ENCODE measurements around the gene NRAP.

NRAP gene

DNA sequence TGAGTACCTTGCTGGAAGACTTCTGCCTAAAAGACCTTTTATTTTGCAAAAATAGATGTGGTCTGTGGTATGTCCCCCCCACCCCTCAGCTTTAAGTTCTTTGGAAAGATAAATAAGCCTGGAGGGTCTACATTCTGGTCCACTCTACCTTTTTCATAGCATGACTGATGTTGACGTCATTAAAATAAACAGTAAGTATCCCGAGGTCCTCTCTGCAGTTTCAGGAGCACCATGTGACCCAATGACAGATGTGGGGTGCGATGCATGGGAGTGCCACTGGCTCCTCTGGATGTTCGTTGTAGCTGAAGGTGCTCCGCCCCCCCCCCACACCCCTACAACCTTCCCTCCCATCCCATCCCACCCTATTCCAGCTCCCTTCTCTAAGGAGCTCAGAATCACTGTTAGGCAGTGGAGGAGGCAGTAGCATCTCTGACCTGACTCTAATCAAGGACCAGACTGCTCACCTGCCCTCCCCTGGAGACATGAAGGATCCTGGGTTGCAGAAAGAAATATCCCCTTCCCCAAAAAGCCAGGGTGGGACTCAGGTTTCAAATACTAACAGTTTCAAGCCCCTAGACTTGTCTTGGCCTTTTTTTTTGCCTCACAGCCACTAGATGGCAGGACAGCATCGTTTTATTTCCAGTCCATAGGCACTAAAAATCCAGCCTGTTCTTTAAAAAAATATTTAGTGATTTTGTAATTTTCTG lies 40.9 kb upstream of the NRAP start:
- peaks cover 22% of the 10 kb centered on the region for H3K4me1 ChIP-seq (ENCODE audit: insufficient read depth, low read length)
- H3K9me3 ChIP-seq (ENCODE audit: insufficient read depth, low read depth, low read length): no peaks in the 10 kb centered on the region
- no peak overlapping the region for H3K27ac ChIP-seq (ENCODE audit: low read depth, low read length)
- no peak overlapping the region for H3K9ac ChIP-seq (ENCODE audit: low read depth, low read length)
- no peaks in the 10 kb centered on the region; the same call in 1 of the 2 replicates for H3K36me3 ChIP-seq (ENCODE audit: insufficient read depth, low read length)
- WGBS: 72% methylated on average over 6 of the region's 6 CpGs
- no peak overlapping the region for H3K4me3 ChIP-seq (ENCODE audit: low read length)
- H3K27me3 ChIP-seq (ENCODE audit: insufficient read depth, low read length): no peaks in the 10 kb centered on the region

DNA sequence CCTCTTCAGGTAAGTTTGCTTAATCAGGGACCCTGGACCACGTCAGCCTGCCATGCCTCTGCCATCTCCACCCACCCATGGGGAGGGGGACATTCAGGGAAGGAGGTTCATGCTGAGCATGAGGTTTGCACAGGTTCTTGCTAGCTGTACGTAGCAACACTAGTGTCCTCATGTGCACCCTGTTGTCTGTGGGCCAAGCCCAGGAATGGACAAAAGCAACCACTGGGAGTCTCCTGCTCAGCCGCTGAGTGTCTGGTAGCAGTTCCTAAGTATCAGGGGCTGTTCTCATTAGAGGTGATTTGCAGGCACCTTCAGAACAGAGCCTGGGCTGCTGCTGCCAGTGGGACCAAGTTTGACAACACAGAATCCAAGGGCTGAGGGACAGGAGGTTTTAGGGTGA lies 33.8 kb upstream of the NRAP start:
- Histone ChIP-seq H3K27ac (ENCODE audit: low read depth, low read length) (no peak overlapping the region), H3K9ac (ENCODE audit: low read depth, low read length) (no peak overlapping the region), H3K9me3 (ENCODE audit: insufficient read depth, low read depth, low read length) (peaks cover 8% of the 10 kb centered on the region; the same call in 1 of the 2 replicates), H3K36me3 (ENCODE audit: insufficient read depth, low read length) (peaks cover 13% of the 10 kb centered on the region), H3K4me3 (ENCODE audit: low read length) (no peak overlapping the region), H3K27me3 (ENCODE audit: insufficient read depth, low read length) (no peaks in the 10 kb centered on the region), H3K4me1 (ENCODE audit: insufficient read depth, low read length) (no peaks in the 10 kb centered on the region)
- 80% methylated on average over 3 of the region's 3 CpGs for WGBS

DNA sequence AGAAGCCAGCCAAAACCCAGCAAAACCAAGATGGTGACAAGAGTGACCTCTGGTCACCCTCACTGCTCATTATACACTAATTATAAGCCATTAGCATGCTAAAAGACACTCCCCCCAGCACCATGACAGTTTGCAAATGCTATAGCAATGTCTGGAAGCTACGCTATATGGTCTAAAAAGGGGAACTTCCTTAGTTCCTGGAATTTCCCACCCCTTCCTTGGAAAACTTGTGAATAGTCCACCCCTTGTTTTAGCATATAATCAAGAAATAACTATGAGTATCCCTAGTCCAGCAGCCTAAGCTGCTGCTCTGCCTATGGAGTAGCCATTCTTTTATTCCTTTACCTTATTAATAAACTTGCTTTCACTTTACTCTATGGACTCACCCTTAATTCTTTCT lies 31.9 kb upstream of the NRAP start:
- H3K4me3 ChIP-seq (ENCODE audit: low read length): no peak overlapping the region
- peaks cover 10% of the 10 kb centered on the region; the same call in 1 of the 2 replicates for H3K9me3 ChIP-seq (ENCODE audit: insufficient read depth, low read depth, low read length)
- H3K27me3 ChIP-seq (ENCODE audit: insufficient read depth, low read length): no peaks in the 10 kb centered on the region
- peaks cover 13% of the 10 kb centered on the region for H3K36me3 ChIP-seq (ENCODE audit: insufficient read depth, low read length)
- H3K9ac ChIP-seq (ENCODE audit: low read depth, low read length): no peak overlapping the region
- H3K4me1 ChIP-seq (ENCODE audit: insufficient read depth, low read length): no peaks in the 10 kb centered on the region
- no peak overlapping the region for H3K27ac ChIP-seq (ENCODE audit: low read depth, low read length)
- WGBS: 93% methylated on average over 1 of the region's 1 CpG

DNA sequence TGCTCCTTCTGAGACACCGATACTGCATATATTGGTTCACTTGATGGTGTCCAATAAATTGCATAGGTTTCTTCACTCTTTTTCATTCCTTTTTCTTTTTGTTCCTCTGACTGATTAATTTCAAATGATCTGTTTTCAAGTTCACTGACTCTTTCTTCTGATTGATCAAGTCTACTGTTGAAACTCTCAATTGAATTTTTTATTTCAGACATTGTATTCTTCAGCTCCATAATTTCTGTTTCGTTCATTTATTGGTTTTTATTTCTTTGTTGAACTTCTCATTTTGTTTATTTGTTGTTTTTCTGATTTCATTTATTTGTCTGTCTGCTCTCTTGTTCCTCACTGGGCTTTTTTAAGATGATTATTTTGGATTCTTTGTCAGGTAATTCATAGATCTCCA lies 29.5 kb upstream of the NRAP start:
- no peak overlapping the region for H3K9ac ChIP-seq (ENCODE audit: low read depth, low read length)
- H3K9me3 ChIP-seq (ENCODE audit: insufficient read depth, low read depth, low read length): peaks cover 10% of the 10 kb centered on the region; the same call in 1 of the 2 replicates
- H3K4me3 ChIP-seq (ENCODE audit: low read length): no peak overlapping the region
- peaks cover 13% of the 10 kb centered on the region for H3K36me3 ChIP-seq (ENCODE audit: insufficient read depth, low read length)
- WGBS: 80% methylated on average over 1 of the region's 2 CpGs
- peaks cover 9% of the 10 kb centered on the region for H3K4me1 ChIP-seq (ENCODE audit: insufficient read depth, low read length)
- no peak overlapping the region for H3K27ac ChIP-seq (ENCODE audit: low read depth, low read length)
- H3K27me3 ChIP-seq (ENCODE audit: insufficient read depth, low read length): no peaks in the 10 kb centered on the region

DNA sequence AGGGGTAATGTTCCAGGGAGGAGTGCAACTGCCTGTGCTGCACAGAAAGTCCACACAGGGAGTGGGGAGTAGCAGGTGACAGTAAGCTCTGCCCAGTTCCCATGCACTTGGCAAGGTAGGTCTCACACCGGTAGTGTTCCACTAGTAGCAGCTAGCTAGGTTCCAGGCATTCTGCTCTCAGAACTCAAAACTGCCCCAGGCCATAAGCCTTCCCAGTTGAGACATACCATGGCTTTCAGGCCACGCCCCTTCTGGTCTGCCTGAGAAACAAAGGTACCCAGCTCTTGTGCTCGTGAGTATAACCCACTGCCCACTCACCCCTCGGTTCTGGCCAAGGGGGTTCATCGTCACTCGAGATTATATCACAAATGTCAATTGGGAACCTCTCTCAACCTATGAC lies 28.4 kb upstream of the NRAP start:
- WGBS: 85% methylated on average over 6 of the region's 6 CpGs
- Histone ChIP-seq H3K4me1 (ENCODE audit: insufficient read depth, low read length) (peaks cover 9% of the 10 kb centered on the region), H3K36me3 (ENCODE audit: insufficient read depth, low read length) (peaks cover 3% of the 10 kb centered on the region; the same call in 1 of the 2 replicates), H3K27me3 (ENCODE audit: insufficient read depth, low read length) (no peaks in the 10 kb centered on the region), H3K9ac (ENCODE audit: low read depth, low read length) (no peak overlapping the region), H3K27ac (ENCODE audit: low read depth, low read length) (no peak overlapping the region), H3K9me3 (ENCODE audit: insufficient read depth, low read depth, low read length) (peaks cover 11% of the 10 kb centered on the region; the same call in 1 of the 2 replicates), H3K4me3 (ENCODE audit: low read length) (no peak overlapping the region)

DNA sequence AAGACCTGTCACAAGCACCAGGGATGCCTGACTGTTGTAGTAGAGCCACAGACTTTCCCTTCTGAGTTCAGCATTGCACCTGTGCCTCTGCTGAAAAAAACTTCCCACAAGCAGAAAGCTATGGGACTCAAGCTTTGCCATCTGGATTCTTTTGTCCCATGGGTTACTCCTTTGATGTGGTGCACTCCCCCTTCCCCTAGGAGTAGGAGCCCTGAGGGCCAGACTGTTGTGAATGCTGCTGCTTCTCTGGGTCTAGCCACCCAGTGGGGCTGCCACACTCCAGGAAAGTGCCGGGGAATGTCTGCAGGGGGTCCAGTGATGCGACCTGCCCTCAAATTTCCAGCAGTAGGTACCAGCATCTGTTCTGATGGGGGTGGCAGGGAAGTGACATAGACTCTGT lies 27.5 kb upstream of the NRAP start:
- H3K4me1 ChIP-seq (ENCODE audit: insufficient read depth, low read length): peaks cover 9% of the 10 kb centered on the region
- 61% methylated on average over 2 of the region's 2 CpGs for WGBS
- H3K36me3 ChIP-seq (ENCODE audit: insufficient read depth, low read length): no peaks in the 10 kb centered on the region
- H3K27ac ChIP-seq (ENCODE audit: low read depth, low read length): no peak overlapping the region
- no peak overlapping the region for H3K4me3 ChIP-seq (ENCODE audit: low read length)
- H3K9ac ChIP-seq (ENCODE audit: low read depth, low read length): no peak overlapping the region
- H3K27me3 ChIP-seq (ENCODE audit: insufficient read depth, low read length): no peaks in the 10 kb centered on the region
- peaks cover 16% of the 10 kb centered on the region for H3K9me3 ChIP-seq (ENCODE audit: insufficient read depth, low read depth, low read length)

DNA sequence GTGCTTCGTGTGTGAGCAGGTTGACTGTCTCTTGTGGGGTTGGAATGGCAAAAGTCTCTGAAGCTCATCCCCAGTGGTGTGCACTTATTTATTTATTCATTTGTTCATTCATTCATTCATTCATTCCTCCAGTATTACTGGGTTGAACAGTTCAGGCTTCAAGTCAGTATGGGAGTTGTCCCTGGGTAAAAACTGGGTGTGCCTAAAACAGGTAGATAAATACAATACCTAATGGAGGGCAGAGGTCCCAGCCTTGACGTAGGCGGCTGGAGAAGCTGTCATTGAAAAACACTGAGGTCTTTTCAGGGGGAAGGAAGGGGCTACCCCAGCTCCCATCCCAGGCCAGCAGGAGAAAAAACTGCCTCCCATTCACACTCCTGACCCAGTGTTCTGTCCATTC lies 26.9 kb upstream of the NRAP start:
- no peaks in the 10 kb centered on the region for H3K36me3 ChIP-seq (ENCODE audit: insufficient read depth, low read length)
- no peak overlapping the region for H3K9ac ChIP-seq (ENCODE audit: low read depth, low read length)
- 94% methylated on average over 2 of the region's 3 CpGs for WGBS
- H3K9me3 ChIP-seq (ENCODE audit: insufficient read depth, low read depth, low read length): peaks cover 16% of the 10 kb centered on the region
- H3K27ac ChIP-seq (ENCODE audit: low read depth, low read length): no peak overlapping the region
- no peak overlapping the region for H3K4me3 ChIP-seq (ENCODE audit: low read length)
- peaks cover 9% of the 10 kb centered on the region for H3K4me1 ChIP-seq (ENCODE audit: insufficient read depth, low read length)
- no peaks in the 10 kb centered on the region for H3K27me3 ChIP-seq (ENCODE audit: insufficient read depth, low read length)

DNA sequence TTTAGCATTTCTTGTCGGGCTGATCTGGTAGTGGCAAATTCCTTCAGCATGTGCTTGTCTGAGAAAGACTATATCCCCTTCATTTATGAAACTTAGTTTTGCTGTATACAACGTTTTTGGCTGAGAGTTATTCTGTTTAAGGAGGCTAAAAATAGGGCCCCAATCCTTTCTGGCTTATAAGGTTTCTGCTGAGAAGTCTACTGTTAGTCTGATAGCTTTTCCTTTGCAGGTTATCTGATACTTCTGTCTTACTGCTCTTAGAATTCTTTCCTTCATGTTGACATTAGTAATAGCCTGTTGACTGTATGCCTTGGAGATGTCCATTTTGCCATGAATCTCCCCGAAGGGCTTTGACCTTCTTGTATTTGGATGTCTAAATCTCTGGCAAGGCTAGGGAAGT lies 25.7 kb upstream of the NRAP start:
- 70% methylated on average over 3 of the region's 3 CpGs for WGBS
- Histone ChIP-seq H3K36me3 (ENCODE audit: insufficient read depth, low read length) (no peaks in the 10 kb centered on the region), H3K9me3 (ENCODE audit: insufficient read depth, low read depth, low read length) (peaks cover 16% of the 10 kb centered on the region), H3K9ac (ENCODE audit: low read depth, low read length) (no peak overlapping the region), H3K27ac (ENCODE audit: low read depth, low read length) (no peak overlapping the region), H3K4me3 (ENCODE audit: low read length) (no peak overlapping the region), H3K27me3 (ENCODE audit: insufficient read depth, low read length) (no peaks in the 10 kb centered on the region), H3K4me1 (ENCODE audit: insufficient read depth, low read length) (peaks cover 9% of the 10 kb centered on the region)

DNA sequence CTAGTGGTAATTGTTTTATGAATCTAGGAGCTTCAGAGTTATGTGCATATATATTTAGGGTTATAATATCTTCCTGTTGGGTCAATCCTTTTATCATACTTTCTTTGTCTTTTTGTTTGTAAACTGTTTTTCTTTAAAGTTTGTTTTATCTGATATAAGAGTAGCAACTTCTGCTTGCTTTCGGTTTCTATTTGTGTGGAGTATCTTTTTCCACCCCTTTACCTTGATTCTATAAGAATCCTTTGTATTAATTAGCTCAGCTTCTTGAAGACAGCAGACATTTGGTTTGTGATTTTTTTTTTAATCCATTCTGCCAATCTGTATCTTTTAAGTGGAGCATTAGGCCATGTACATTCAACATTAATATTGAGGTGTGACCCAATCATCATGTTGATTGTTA lies 25.2 kb upstream of the NRAP start:
- Histone ChIP-seq H3K9ac (ENCODE audit: low read depth, low read length) (no peak overlapping the region), H3K27ac (ENCODE audit: low read depth, low read length) (no peak overlapping the region), H3K4me1 (ENCODE audit: insufficient read depth, low read length) (peaks cover 9% of the 10 kb centered on the region), H3K4me3 (ENCODE audit: low read length) (no peak overlapping the region), H3K9me3 (ENCODE audit: insufficient read depth, low read depth, low read length) (peaks cover 16% of the 10 kb centered on the region), H3K36me3 (ENCODE audit: insufficient read depth, low read length) (no peaks in the 10 kb centered on the region), H3K27me3 (ENCODE audit: insufficient read depth, low read length) (no peaks in the 10 kb centered on the region)
- WGBS: no CpG with 5 or more reads among the region's 1 CpG

DNA sequence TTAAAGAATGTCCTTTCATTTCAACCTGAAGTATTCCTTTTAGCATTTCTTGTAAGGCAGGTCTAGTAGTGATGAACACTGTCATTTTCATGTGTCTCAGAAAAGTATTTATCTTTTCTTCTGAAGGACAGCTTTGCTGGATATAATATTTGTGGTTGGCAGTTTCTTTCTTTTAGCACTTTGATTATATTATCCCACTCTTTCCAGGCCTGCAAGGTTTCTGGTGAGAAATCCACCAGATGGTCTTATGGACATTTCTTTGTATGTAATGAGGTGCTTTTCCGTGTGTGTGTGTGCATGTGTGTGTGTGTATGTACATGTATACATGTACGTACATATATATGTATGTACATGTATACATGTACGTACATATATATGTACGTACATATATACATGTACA lies 23.2 kb upstream of the NRAP start:
- Histone ChIP-seq H3K27ac (ENCODE audit: low read depth, low read length) (no peak overlapping the region), H3K9ac (ENCODE audit: low read depth, low read length) (no peak overlapping the region), H3K27me3 (ENCODE audit: insufficient read depth, low read length) (no peaks in the 10 kb centered on the region), H3K4me3 (ENCODE audit: low read length) (no peak overlapping the region), H3K36me3 (ENCODE audit: insufficient read depth, low read length) (no peaks in the 10 kb centered on the region), H3K4me1 (ENCODE audit: insufficient read depth, low read length) (peaks cover 9% of the 10 kb centered on the region), H3K9me3 (ENCODE audit: insufficient read depth, low read depth, low read length) (peaks cover 6% of the 10 kb centered on the region)
- WGBS: 89% methylated on average over 1 of the region's 4 CpGs

DNA sequence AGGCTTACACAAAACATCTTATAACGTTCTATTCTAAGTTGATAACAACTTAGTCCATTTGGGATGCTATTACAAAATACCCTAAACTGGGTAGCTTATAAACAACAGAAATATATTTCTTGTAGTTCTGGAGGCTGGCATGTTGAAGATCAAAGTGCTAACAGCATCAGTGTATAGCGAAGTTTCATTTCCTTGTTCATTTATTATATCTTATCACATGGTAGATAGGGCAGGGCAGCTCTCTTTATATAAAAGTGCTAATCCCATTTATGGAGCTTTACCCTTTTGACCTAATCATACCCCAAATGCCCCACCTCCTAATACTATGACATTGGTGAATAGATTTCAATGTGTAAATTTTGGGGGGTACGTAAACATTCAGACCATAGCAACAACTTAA lies 22.2 kb upstream of the NRAP start:
- H3K4me1 ChIP-seq (ENCODE audit: insufficient read depth, low read length): peaks cover 9% of the 10 kb centered on the region
- WGBS: no CpG with 5 or more reads among the region's 3 CpGs

DNA sequence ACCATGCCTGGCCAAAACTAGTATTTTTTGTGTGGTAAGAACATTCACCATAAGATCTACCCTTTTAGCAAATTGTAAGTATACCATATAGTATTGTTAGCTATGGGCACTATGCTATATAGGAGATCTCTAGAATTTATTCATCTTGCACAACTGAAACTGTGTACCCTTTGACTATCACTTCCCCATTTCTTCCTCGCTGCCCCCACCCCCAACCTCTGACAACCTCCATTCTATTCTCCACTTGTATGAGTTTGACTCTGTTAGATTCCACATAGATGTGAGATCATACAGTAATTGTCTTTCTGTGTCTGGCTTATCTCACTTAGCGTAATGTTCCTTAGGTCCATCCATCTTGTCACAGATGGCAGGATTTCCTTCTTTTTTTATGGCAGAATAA lies 19.5 kb upstream of the NRAP start:
- H3K9ac ChIP-seq (ENCODE audit: low read depth, low read length): no peak overlapping the region
- H3K4me3 ChIP-seq (ENCODE audit: low read length): no peak overlapping the region
- 100% methylated on average over 1 of the region's 2 CpGs for WGBS

More for the DNA sequence above, 22.2 kb upstream of the NRAP start:
- Histone ChIP-seq H3K9me3 (ENCODE audit: insufficient read depth, low read depth, low read length) (peaks cover 6% of the 10 kb centered on the region), H3K36me3 (ENCODE audit: insufficient read depth, low read length) (no peaks in the 10 kb centered on the region), H3K27me3 (ENCODE audit: insufficient read depth, low read length) (peaks cover 3% of the 10 kb centered on the region; the same call in 1 of the 2 replicates), H3K9ac (ENCODE audit: low read depth, low read length) (no peak overlapping the region), H3K27ac (ENCODE audit: low read depth, low read length) (no peak overlapping the region), H3K4me3 (ENCODE audit: low read length) (no peak overlapping the region)

More for the DNA sequence above, 19.5 kb upstream of the NRAP start:
- Histone ChIP-seq H3K36me3 (ENCODE audit: insufficient read depth, low read length) (no peaks in the 10 kb centered on the region), H3K9me3 (ENCODE audit: insufficient read depth, low read depth, low read length) (peaks cover 6% of the 10 kb centered on the region), H3K4me1 (ENCODE audit: insufficient read depth, low read length) (no peaks in the 10 kb centered on the region), H3K27me3 (ENCODE audit: insufficient read depth, low read length) (peaks cover 11% of the 10 kb centered on the region), H3K27ac (ENCODE audit: low read depth, low read length) (no peak overlapping the region)

Data from HUES64 (cell line).